Measurements from ENCODE around the gene PRDX2. TPM values are rescaled to one million over a fixed set of nuclear protein-coding genes. Genes with fewer than 3 reads are reported as not detected.

Gene PRDX2
- total RNA-seq, 2 experiments from 2014 or later, result 357 to 399 TPM

- H2AFZ ChIP-seq (ENCODE audit: low read length), result peak overlapping the region; percentile 71; the same call in 1 of the 2 replicates
- TF ChIP-seq, protein P1, sequence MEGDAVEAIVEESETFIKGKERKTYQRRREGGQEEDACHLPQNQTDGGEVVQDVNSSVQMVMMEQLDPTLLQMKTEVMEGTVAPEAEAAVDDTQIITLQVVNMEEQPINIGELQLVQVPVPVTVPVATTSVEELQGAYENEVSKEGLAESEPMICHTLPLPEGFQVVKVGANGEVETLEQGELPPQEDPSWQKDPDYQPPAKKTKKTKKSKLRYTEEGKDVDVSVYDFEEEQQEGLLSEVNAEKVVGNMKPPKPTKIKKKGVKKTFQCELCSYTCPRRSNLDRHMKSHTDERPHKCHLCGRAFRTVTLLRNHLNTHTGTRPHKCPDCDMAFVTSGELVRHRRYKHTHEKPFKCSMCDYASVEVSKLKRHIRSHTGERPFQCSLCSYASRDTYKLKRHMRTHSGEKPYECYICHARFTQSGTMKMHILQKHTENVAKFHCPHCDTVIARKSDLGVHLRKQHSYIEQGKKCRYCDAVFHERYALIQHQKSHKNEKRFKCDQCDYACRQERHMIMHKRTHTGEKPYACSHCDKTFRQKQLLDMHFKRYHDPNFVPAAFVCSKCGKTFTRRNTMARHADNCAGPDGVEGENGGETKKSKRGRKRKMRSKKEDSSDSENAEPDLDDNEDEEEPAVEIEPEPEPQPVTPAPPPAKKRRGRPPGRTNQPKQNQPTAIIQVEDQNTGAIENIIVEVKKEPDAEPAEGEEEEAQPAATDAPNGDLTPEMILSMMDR (conservative IDR thresholded peaks at IDR 0.05; ENCODE audit: low read length), result peak; percentile 42
- no peak for TF ChIP-seq EZH2phosphoT487 (IDR thresholded peaks at IDR 0.05; ENCODE audit: borderline replicate concordance, low read depth, low read length)
These were observed 606 bp downstream of the PRDX2 start for GRCh38 chr19:12800923-12801465.

GRCh38 chr19:12800466-12800770 is 1.2 kb downstream of the PRDX2 start:
- no peaks in the 10 kb centered on the region for H3K9me2 ChIP-seq (ENCODE audit: insufficient read depth, low read length)
- peaks cover 19% of the 10 kb centered on the region; the same call in 1 of the 2 replicates for H3K36me3 ChIP-seq (ENCODE audit: insufficient read depth, low read length)
- no peak overlapping the region for H2AFZ ChIP-seq (ENCODE audit: low read length)
- peaks cover 26% of the 10 kb centered on the region for H3K4me1 ChIP-seq (ENCODE audit: insufficient read depth, low read length, poor library complexity, severe bottlenecking)
- CTCF ChIA-PET (ENCODE audit: unreplicated experiment), result interaction anchor here (1.3 kb wide), 1 partner anchor 23 kb away, joined by 4 read pairs; no protein-coding TSS in a partner anchor
- H3K4me3 ChIP-seq (ENCODE audit: low read depth, low read length, poor library complexity, severe bottlenecking), result peak overlapping the region; percentile 95
- intact Hi-C loops (cut with micrococcal nuclease; ENCODE audit: unreplicated experiment), result no loop called here
- POLR2A ChIA-PET, result interaction anchor here (1.2 kb wide), 1 partner anchor 9 kb away, joined by 4 read pairs; the partner anchor contains the start of gene JUNB
- no TSS peak for BruUV-seq (replicated peaks)
- peak overlapping the region; percentile 92 for H3K4me2 ChIP-seq (ENCODE audit: low read length)
- peaks cover 12% of the 10 kb centered on the region; the same call in 1 of the 2 replicates for H3K79me2 ChIP-seq (ENCODE audit: insufficient read depth, low read depth, low read length)
- H3K9me3 ChIP-seq (ENCODE audit: low read length), result no peaks in the 10 kb centered on the region
- TF ChIP-seq, protein P1 (conservative IDR thresholded peaks at IDR 0.05; ENCODE audit: low read length), result no peak
- no peak for TF ChIP-seq EZH2phosphoT487 (IDR thresholded peaks at IDR 0.05; ENCODE audit: borderline replicate concordance, low read depth, low read length)
- DNase-seq (ENCODE audit: low spot score), result no peak
- H3K27ac ChIP-seq (ENCODE audit: low read depth, low read length, poor library complexity, severe bottlenecking), result no peak overlapping the region
- no peaks in the 10 kb centered on the region; the same call in 1 of the 2 replicates for H4K20me1 ChIP-seq (ENCODE audit: insufficient read depth, low read length)

More at GRCh38 chr19:12800923-12801465, 606 bp downstream of the PRDX2 start:
- peaks cover 19% of the 10 kb centered on the region; the same call in 1 of the 2 replicates for H3K36me3 ChIP-seq (ENCODE audit: insufficient read depth, low read length)
- peak overlapping the region; percentile 95 for H3K4me3 ChIP-seq (ENCODE audit: low read depth, low read length, poor library complexity, severe bottlenecking)
- H3K4me1 ChIP-seq (ENCODE audit: insufficient read depth, low read length, poor library complexity, severe bottlenecking), result peaks cover 25% of the 10 kb centered on the region
- BruUV-seq (replicated peaks), result no TSS peak
- intact Hi-C loops (cut with micrococcal nuclease; ENCODE audit: unreplicated experiment), result no loop called here
- H4K20me1 ChIP-seq (ENCODE audit: insufficient read depth, low read length), result no peaks in the 10 kb centered on the region; the same call in 1 of the 2 replicates
- H3K27ac ChIP-seq (ENCODE audit: low read depth, low read length, poor library complexity, severe bottlenecking), result peak overlapping the region; percentile 22
- POLR2A ChIA-PET, result interaction anchor here (1.2 kb wide), 1 partner anchor 9 kb away, joined by 4 read pairs; the partner anchor contains the start of gene JUNB
- DNase-seq (ENCODE audit: low spot score), result peak; percentile 54
- H3K4me2 ChIP-seq (ENCODE audit: low read length), result peak overlapping the region; percentile 92
- H3K9me3 ChIP-seq (ENCODE audit: low read length), result no peaks in the 10 kb centered on the region
- H3K9me2 ChIP-seq (ENCODE audit: insufficient read depth, low read length), result no peaks in the 10 kb centered on the region
- CTCF ChIA-PET (ENCODE audit: unreplicated experiment), result interaction anchor here (1.3 kb wide), 1 partner anchor 23 kb away, joined by 4 read pairs; no protein-coding TSS in a partner anchor
- H3K79me2 ChIP-seq (ENCODE audit: insufficient read depth, low read depth, low read length), result peaks cover 12% of the 10 kb centered on the region; the same call in 1 of the 2 replicates
